Stomach (tissue), 9 donors: ENCODE measurements around the gene KRT15. TPM values are rescaled to one million over a fixed set of nuclear protein-coding genes. Genes with fewer than 3 reads are reported as not detected.
A peak's percentile ranks its signal among the peaks of the same experiment; 100 is the strongest.

Source experiments
- DNase-seq, 2 donors: peaks; one replicate each; pipeline versions ENCODE4 v3.0.0 to v3.0.0-alpha.2; 2013 to 2019
- H3K27ac ChIP-seq, 5 donors: fragments of 200-600 bp in 4 of 5; sonication (generic) in 4 of 5; one replicate each; pipeline ENCODE4 v1.5.1; 2013 to 2019; ENCODE audit warnings: mild to moderate bottlenecking in 1 of 5, moderate library complexity in 1 of 5
- H3K27me3 ChIP-seq, 3 donors: fragments of 200-600 bp; sonication (generic); one replicate each; pipeline ENCODE4 v1.5.1; 2017 to 2019; ENCODE audit warnings: mixed run types in 1 of 3
- H3K36me3 ChIP-seq, 4 donors: fragments of 200-600 bp; sonication (generic); 1 replicate in 3 of 4; 2 replicates in 1 of 4; pipeline ENCODE4 v1.5.1; 2016 to 2019
- H3K4me1 ChIP-seq, 4 donors: fragments of 200-600 bp; sonication (generic); one replicate each; pipeline ENCODE4 v1.5.1; 2016 to 2019
- H3K4me3 ChIP-seq, 4 donors: fragments of 200-600 bp; sonication (generic) in 3 of 4; one replicate each; pipeline ENCODE4 v1.5.1; 2016 to 2019; ENCODE audit warnings: mild to moderate bottlenecking in 1 of 4
- H3K9me3 ChIP-seq, 4 donors: fragments of 200-600 bp; sonication (generic); one replicate each; pipeline ENCODE4 v1.5.1; 2016 to 2019
- CTCF ChIP-seq, 7 experiments: fragments of 450-650 bp in 4 of 7; fragments of 200-600 bp in 3 of 7; sonication (generic) in 3 of 7; IDR thresholded peaks; one replicate each; pipeline ENCODE4 v1.5.1; 2016 to 2019; ENCODE audit warnings: antibody characterized with exemption in 7 of 7, control low read depth in 2 of 7, mild to moderate bottlenecking in 1 of 7
- EP300 ChIP-seq: sonication (generic); formaldehyde crosslinking; IDR thresholded peaks from one replicate; pipeline ENCODE4 v1.6.1; 2017; ENCODE audit warnings: antibody characterized with exemption
- POLR2A ChIP-seq, 4 donors: fragments of 450-650 bp; IDR thresholded peaks; one replicate each; pipeline ENCODE4 v1.6.1; 2016; ENCODE audit warnings: antibody characterized with exemption in 4 of 4, control low read depth in 2 of 4, mild to moderate bottlenecking in 1 of 4, moderate library complexity in 1 of 4
- POLR2AphosphoS5 ChIP-seq, 3 donors: sonication (generic); formaldehyde crosslinking; IDR thresholded peaks; one replicate each; pipeline ENCODE4 v1.6.1; 2016; ENCODE audit warnings: antibody characterized with exemption in 3 of 3
- WGBS, 5 donors: extraction: QIAGEN DNeasy Blood & Tissue Kit in 3 of 5; methylation state at CpG; one replicate each; pipeline versions ENCODE4 v1.1.5 to v1.1.7; 2013 to 2018; 5-methylcytosine and 5-hydroxymethylcytosine counted together
- intact Hi-C: fragments of 100-400 bp; cut with DNase I; formaldehyde crosslinking; loops from one replicate; pipeline ENCODE4 v1.15.1; 2023; ENCODE audit warnings: low total_unique reads
- polyA plus RNA-seq, 3 donors: library from polyadenylated mRNA; stranded (reverse); fragments of 200-250 nt; gene quantifications; one replicate each; pipeline ENCODE4 v1.2.3, GENCODE V29; 2013
- total RNA-seq, 5 donors: library from RNA; depleted of rRNA; stranded (reverse); fragments of >200 nt; gene quantifications; one replicate each; pipeline versions ENCODE4 v1.1.0 to v1.2.3, GENCODE V29; 2014 to 2016
- donor health status: healthy with polysubstance abuse.
- donor health status: Bipolar disorder and iron deficiency.
- donor health status: healthy.

The KRT15 gene
- total and polyA plus RNA-seq, 8 donors = 1.4 to 3,416 (median 2.6) TPM; not detected in 1

- Histone ChIP-seq H3K27ac (no peak overlapping the region), H3K36me3 (no peaks in the 10 kb centered on the region), H3K4me1 (peaks cover 0 to 16% (median 4%) of the 10 kb centered on the region in 4 donors), H3K4me3 (no peak overlapping the region), H3K27me3 (peaks cover 0 to 14% (median 0%) of the 10 kb centered on the region in 3 donors), H3K9me3 (no peaks in the 10 kb centered on the region)
- no peak for TF ChIP-seq EP300
- no peak for TF ChIP-seq POLR2AphosphoS5 (IDR thresholded peaks at IDR 0.05)
- no peak for TF ChIP-seq POLR2A (IDR thresholded peaks at IDR 0.05)
- 65 to 72% (median 66%) methylated on average over 10 of the region's 10 CpGs for WGBS, 5 donors
- intact Hi-C loops = no loop called here
- DNase-seq = no peak
Observed at GRCh38 chr17:41511716-41512115, 7.0 kb downstream of the KRT15 start.

- peak overlapping the region in 1 of 5 donors; percentile 20 for H3K27ac ChIP-seq
- H3K36me3 ChIP-seq = no peaks in the 10 kb centered on the region
- H3K27me3 ChIP-seq = peaks cover 0 to 14% (median 0%) of the 10 kb centered on the region in 3 donors
- peaks cover 0 to 16% (median 4%) of the 10 kb centered on the region in 4 donors for H3K4me1 ChIP-seq
- intact Hi-C loops = no loop called here
- peak; percentile 53 to 80 for DNase-seq
- TF ChIP-seq POLR2A (IDR thresholded peaks at IDR 0.05) (no peak), POLR2AphosphoS5 (IDR thresholded peaks at IDR 0.05) (peak in 1 of 3 donors; percentile 5)
- no peaks in the 10 kb centered on the region for H3K9me3 ChIP-seq
- WGBS, 5 donors = 23 to 63% (median 39%) methylated on average over 2 to 4 of the region's 4 CpGs
- H3K4me3 ChIP-seq = no peak overlapping the region
Observed at GRCh38 chr17:41511116-41511515, 7.6 kb downstream of the KRT15 start.

- H3K27ac ChIP-seq = peak overlapping the region in 1 of 5 donors; percentile 20
- TF ChIP-seq POLR2A (IDR thresholded peaks at IDR 0.05) = no peak
- no peak for TF ChIP-seq POLR2AphosphoS5 (IDR thresholded peaks at IDR 0.05)
- TF ChIP-seq EP300 = no peak
- no peak for TF ChIP-seq CTCF (IDR thresholded peaks at IDR 0.05)
- 49 to 62% (median 58%) methylated on average over 7 of the region's 7 CpGs for WGBS, 5 donors
Observed at GRCh38 chr17:41510251-41511065, 8.2 kb downstream of the KRT15 start.

GRCh38 chr17:41507315-41507880 lies 11.3 kb downstream of the KRT15 start:
- no peaks in the 10 kb centered on the region for H3K36me3 ChIP-seq
- no peak for DNase-seq
- peaks cover 0 to 14% (median 0%) of the 10 kb centered on the region in 3 donors for H3K27me3 ChIP-seq
- H3K27ac ChIP-seq = no peak overlapping the region
- H3K4me1 ChIP-seq = peaks cover 0 to 16% (median 4%) of the 10 kb centered on the region in 4 donors
- WGBS, 5 donors = 20 to 42% (median 29%) methylated on average over 7 to 10 of the region's 10 CpGs
- no peak for TF ChIP-seq POLR2A (IDR thresholded peaks at IDR 0.05)
- TF ChIP-seq CTCF (IDR thresholded peaks at IDR 0.05) = no peak
- TF ChIP-seq EP300 = no peak
- no peak for TF ChIP-seq POLR2AphosphoS5 (IDR thresholded peaks at IDR 0.05)
- H3K9me3 ChIP-seq = no peaks in the 10 kb centered on the region
- intact Hi-C loops = no loop called here
- H3K4me3 ChIP-seq = no peak overlapping the region

More at GRCh38 chr17:41510251-41511065, 8.2 kb downstream of the KRT15 start:
- no peaks in the 10 kb centered on the region for H3K9me3 ChIP-seq
- no peak overlapping the region for H3K4me3 ChIP-seq
- intact Hi-C loops = no loop called here
- peaks cover 0 to 14% (median 0%) of the 10 kb centered on the region in 3 donors for H3K27me3 ChIP-seq
- no peaks in the 10 kb centered on the region for H3K36me3 ChIP-seq
- peak in 1 of 2 donors; percentile 58 for DNase-seq
- peaks cover 0 to 16% (median 4%) of the 10 kb centered on the region in 4 donors for H3K4me1 ChIP-seq

GRCh38 chr17:41505809-41506767 lies 12.6 kb downstream of the KRT15 start:
- intact Hi-C loops = no loop called here
- no peaks in the 10 kb centered on the region for H3K9me3 ChIP-seq
- no peak for TF ChIP-seq EP300
- TF ChIP-seq POLR2AphosphoS5 (IDR thresholded peaks at IDR 0.05) = no peak
- no peak for TF ChIP-seq POLR2A (IDR thresholded peaks at IDR 0.05)
- TF ChIP-seq CTCF (IDR thresholded peaks at IDR 0.05) = no peak
- peaks cover 0 to 8% (median 4%) of the 10 kb centered on the region in 4 donors for H3K4me1 ChIP-seq
- H3K36me3 ChIP-seq = no peaks in the 10 kb centered on the region
- no peak overlapping the region for H3K4me3 ChIP-seq
- WGBS, 5 donors = 60 to 82% (median 66%) methylated on average over 14 of the region's 14 CpGs
- DNase-seq = no peak
- H3K27me3 ChIP-seq = peaks cover 0 to 6% (median 0%) of the 10 kb centered on the region in 3 donors
- no peak overlapping the region for H3K27ac ChIP-seq
